B cell (primary cell): Measurements from ENCODE around the gene SLC38A1. TPM values are rescaled to one million over a fixed set of nuclear protein-coding genes. Genes with fewer than 3 reads are reported as not detected.

Experiments
- ATAC-seq: fragments of 200-7000 bp; cut with Tn5 transposase; one replicate; pipeline ENCODE4 v1.10.0; 2021; ENCODE audit warnings: low read depth, mild to moderate bottlenecking, moderate number of reproducible peaks, moderate library complexity
- CTCF ChIA-PET: fragments of 350-600 bp; sonication (Branson Sonifier 250); formaldehyde crosslinking; loops from one replicate; lab custom pipeline; 2021; ENCODE audit warnings: antibody characterized with exemption, inconsistent platforms; lab: Charles Lee
- POLR2A ChIA-PET: fragments of 350-600 bp; sonication (Branson Sonifier 250); formaldehyde crosslinking; loops from one replicate; lab custom pipeline; 2021; ENCODE audit warnings: antibody characterized with exemption; lab: Charles Lee
- DNase-seq: peaks from one replicate; pipeline ENCODE4 v3.0.0; 2013
- H2AFZ ChIP-seq: 2 replicates; pipeline ENCODE4 v1.6.1; 2012; ENCODE audit warnings: mild to moderate bottlenecking, low read depth, low read length; ENCODE audit not compliant: insufficient read depth, poor library complexity, severe bottlenecking
- H3K27ac ChIP-seq, 2 donors: 1 replicate in 1 of 2; 2 replicates in 1 of 2; pipeline ENCODE4 v1.5.1; 2012 to 2013; ENCODE audit warnings: low read length in 2 of 2, mild to moderate bottlenecking in 2 of 2, moderate library complexity in 1 of 2
- H3K27me3 ChIP-seq, 4 experiments: fragments of 200-600 bp in 1 of 4; sonication (generic) in 1 of 4; replicated peaks in 1 of 4; 1 replicate in 2 of 4; 2 replicates in 2 of 4; pipeline versions ENCODE4 v1.6.1 to v1.7.0; 2013 to 2016; ENCODE audit warnings: low read length in 3 of 4, mild to moderate bottlenecking in 2 of 4, mixed read lengths in 1 of 4, moderate library complexity in 1 of 4; ENCODE audit not compliant: insufficient read depth in 4 of 4, control insufficient read depth in 3 of 4; ENCODE audit errors: control extremely low read depth in 1 of 4
- H3K36me3 ChIP-seq, 2 experiments: replicated peaks in 1 of 2; 1 replicate in 1 of 2; 2 replicates in 1 of 2; pipeline versions ENCODE4 v1.6.1 to v1.7.1; 2013; ENCODE audit warnings: low read length in 1 of 2; ENCODE audit not compliant: insufficient read depth in 2 of 2, control insufficient read depth in 1 of 2; ENCODE audit errors: control extremely low read depth in 1 of 2, extremely low read depth in 1 of 2
- H3K4me1 ChIP-seq, 2 donors: fragments of 200-600 bp in 1 of 2; sonication (generic) in 1 of 2; 1 replicate in 1 of 2; 2 replicates in 1 of 2; pipeline versions ENCODE4 v1.5.1 to v1.6.1; 2013 to 2017; ENCODE audit warnings: low read length in 2 of 2; ENCODE audit not compliant: control insufficient read depth in 2 of 2, insufficient read depth in 2 of 2
- H3K4me2 ChIP-seq: replicated peaks from 2 replicates; pipeline ENCODE3; 2012; ENCODE audit warnings: mild to moderate bottlenecking, low read depth, low read length; ENCODE audit not compliant: poor library complexity, severe bottlenecking
- H3K4me3 ChIP-seq, 5 experiments: fragments of 200-600 bp in 1 of 5; sonication (generic) in 1 of 5; 1 replicate in 3 of 5; 2 replicates in 2 of 5; pipeline versions ENCODE4 v1.5.1 to v1.7.0; 2011 to 2016; ENCODE audit warnings: low read length in 4 of 5, mild to moderate bottlenecking in 4 of 5, low read depth in 2 of 5, control low read depth in 1 of 5, moderate library complexity in 1 of 5; ENCODE audit not compliant: insufficient read depth in 1 of 5; ENCODE audit errors: control extremely low read depth in 1 of 5, extremely low read depth in 1 of 5
- H3K79me2 ChIP-seq: fragments of 200-600 bp; sonication (generic); one replicate; pipeline ENCODE4 v1.6.0; 2016; ENCODE audit warnings: low read length; ENCODE audit not compliant: control insufficient read depth, insufficient read depth
- H3K9ac ChIP-seq: fragments of 200-600 bp; sonication (generic); 2 replicates; pipeline ENCODE4 v1.6.1; 2017; ENCODE audit warnings: mild to moderate bottlenecking, low read length, moderate library complexity
- H3K9me3 ChIP-seq, 3 donors: one replicate each; pipeline versions ENCODE4 v1.6.1 to v1.7.1; 2013; ENCODE audit warnings: low read length in 2 of 3; ENCODE audit not compliant: control insufficient read depth in 2 of 3, insufficient read depth in 1 of 3; ENCODE audit errors: control extremely low read depth in 1 of 3
- H4K20me1 ChIP-seq: 2 replicates; pipeline ENCODE4 v1.6.0; 2012; ENCODE audit warnings: mild to moderate bottlenecking, low read length; ENCODE audit not compliant: insufficient read depth, control insufficient read depth, poor library complexity, severe bottlenecking
- H3K27ac Mint-ChIP-seq: one replicate; pipeline ENCODE4 v1.8.0; 2021; ENCODE audit warnings: mixed read lengths
- H3K27me3 Mint-ChIP-seq: one replicate; pipeline ENCODE4 v1.8.0; 2021; ENCODE audit warnings: mixed read lengths
- H3K4me1 Mint-ChIP-seq: one replicate; pipeline ENCODE4 v1.8.0; 2021; ENCODE audit warnings: mixed read lengths
- H3K4me3 Mint-ChIP-seq: one replicate; pipeline ENCODE4 v1.8.0; 2021; ENCODE audit warnings: mixed read lengths
- H3K9me3 Mint-ChIP-seq: one replicate; pipeline ENCODE4 v1.8.0; 2022; ENCODE audit warnings: mixed read lengths; ENCODE audit not compliant: insufficient read depth
- CTCF ChIP-seq: fragments of 200-600 bp; IDR thresholded peaks from one replicate; pipeline ENCODE4 v1.8.0; 2022; ENCODE audit warnings: antibody characterized with exemption, mild to moderate bottlenecking
- EZH2 ChIP-seq: IDR thresholded peaks from 2 replicates; pipeline ENCODE4 v1.6.1; 2012; ENCODE audit warnings: borderline replicate concordance, low read depth, mild to moderate bottlenecking, moderate library complexity, low read length; ENCODE audit not compliant: insufficient read depth, poor library complexity, severe bottlenecking
- WGBS: methylation state at CpG from one replicate; pipeline ENCODE4 v1.1.5; 2013; ENCODE audit warnings: missing lambda C conversion rate; ENCODE audit not compliant: insufficient coverage; 5-methylcytosine and 5-hydroxymethylcytosine counted together
- intact Hi-C: fragments of 100-400 bp; cut with micrococcal nuclease; formaldehyde crosslinking; loops from one replicate; pipeline ENCODE4 v1.10.0; 2022
- polyA plus RNA-seq: library from polyadenylated mRNA; depleted of rRNA; stranded (reverse); fragments of >200 nt; gene quantifications from 2 replicates; pipeline ENCODE4 v1.2.3, GENCODE V29; 2012
- total RNA-seq, 2 donors: library from RNA; stranded (reverse); fragments of 120-200 nt in 1 of 2; gene quantifications; 1 replicate in 1 of 2; 2 replicates in 1 of 2; pipeline versions ENCODE4 v1.2.3 to v1.2.4, GENCODE V29; 2013 to 2022

Gene SLC38A1
- total and polyA plus RNA-seq, 2 donors (not counting 1 experiment from before 2014, with no cell fraction given) = 38.1 to 205 TPM

DNA sequence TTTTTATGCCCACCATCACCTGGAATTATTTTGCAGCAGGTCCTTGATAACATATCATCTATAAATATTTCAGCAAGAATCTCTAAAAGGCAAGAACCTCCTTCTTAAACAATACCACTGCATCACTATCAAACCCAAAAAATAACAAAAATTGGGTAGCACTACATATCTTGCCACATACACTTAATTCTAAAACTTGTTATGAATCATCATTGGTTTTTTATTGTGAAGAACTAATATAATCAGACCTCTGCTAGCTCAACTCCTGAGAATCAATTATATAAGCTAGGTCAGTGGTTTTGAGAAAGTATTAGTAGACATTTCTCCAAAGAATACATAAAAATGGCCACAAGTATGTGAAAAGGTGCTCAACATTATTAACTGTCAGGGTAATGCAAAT lies 23.8 kb downstream of the SLC38A1 start:
- Histone ChIP-seq H3K36me3 (peaks cover 9 to 44% of the 10 kb centered on the region in 2 experiments), H3K4me1 (peaks cover 26 to 27% of the 10 kb centered on the region in 2 donors), H3K4me3 (no peak overlapping the region), H3K4me2 (no peak overlapping the region), H3K79me2 (peaks cover 97% of the 10 kb centered on the region), H3K9me3 (peaks cover 0 to 15% (median 1%) of the 10 kb centered on the region in 3 donors), H3K27ac (peak overlapping the region in 1 of 2 donors; percentile 18), H3K9ac (no peak overlapping the region), H2AFZ (no peak overlapping the region), H4K20me1 (peaks cover 57% of the 10 kb centered on the region), H3K27me3 (no peaks in the 10 kb centered on the region)
- ATAC-seq (no peak), DNase-seq (no peak)
- POLR2A ChIA-PET = no interaction called here
- intact Hi-C loops = no loop called here
- Mint-ChIP-seq H3K9me3 (peaks cover 10% of the 10 kb centered on the region), H3K27ac (peak overlapping the region; percentile 43), H3K27me3 (no peaks in the 10 kb centered on the region), H3K4me1 (peaks cover 73% of the 10 kb centered on the region), H3K4me3 (no peak overlapping the region)
- TF ChIP-seq CTCF = no peak
- no peak for TF ChIP-seq EZH2
- CTCF ChIA-PET = no interaction called here

- Histone ChIP-seq H3K27me3 (no peaks in the 10 kb centered on the region), H3K79me2 (peaks cover 97% of the 10 kb centered on the region), H3K4me3 (no peak overlapping the region), H2AFZ (no peak overlapping the region), H3K9ac (no peak overlapping the region), H3K4me1 (peaks cover 25 to 27% of the 10 kb centered on the region in 2 donors), H3K4me2 (peak overlapping the region; percentile 16), H3K36me3 (peaks cover 9 to 50% of the 10 kb centered on the region in 2 experiments), H3K27ac (peak overlapping the region in 1 of 2 donors; percentile 18), H4K20me1 (peaks cover 59% of the 10 kb centered on the region), H3K9me3 (peaks cover 0 to 15% (median 1%) of the 10 kb centered on the region in 3 donors)
- Mint-ChIP-seq H3K4me3 (peak overlapping the region; percentile 11), H3K4me1 (peaks cover 68% of the 10 kb centered on the region), H3K27me3 (no peaks in the 10 kb centered on the region), H3K9me3 (peaks cover 10% of the 10 kb centered on the region), H3K27ac (peak overlapping the region; percentile 7)
- WGBS = no CpG with 5 or more reads among the region's 1 CpG
- no peak for DNase-seq
- intact Hi-C loops = no loop called here
- ChIA-PET CTCF (no interaction called here), POLR2A (no interaction called here)
- no peak for ATAC-seq
- no peak for TF ChIP-seq CTCF
- TF ChIP-seq EZH2 = no peak
Measured at GRCh38 chr12:46244273-46244915, 24.4 kb downstream of the SLC38A1 start.
